NB4 (cell line): Measurements from ENCODE around the gene METAP2.
"Not testable (repeated sequence)": the region's sequence is repeated elsewhere in the genome, so short reads cannot be mapped to it uniquely, and the experiment has no call there.

ENCODE experiments used
- DNase-seq: peaks from one replicate; pipeline ENCODE4 v3.0.0; 2010; ENCODE audit warnings: low read depth
- H3K4me3 ChIP-seq: one replicate; pipeline ENCODE4 v1.5.1; 2011; ENCODE audit warnings: mild to moderate bottlenecking, low read depth, low read length, moderate library complexity
- CTCF ChIP-seq: IDR thresholded peaks from one replicate; pipeline ENCODE4 v1.5.1; 2012; ENCODE audit warnings: low read depth, low read length
- MYC ChIP-seq: IDR thresholded peaks from 2 replicates; pipeline ENCODE4 v1.6.1; 2011; ENCODE audit warnings: low read depth, low read length
- POLR2A ChIP-seq: IDR thresholded peaks from 2 replicates; pipeline ENCODE4 v1.6.1; 2011; ENCODE audit warnings: mild to moderate bottlenecking; ENCODE audit not compliant: insufficient read length; ENCODE audit errors: extremely low read depth
- TF ChIP-seq, protein P1 (sequence below): IDR thresholded peaks from 2 replicates; pipeline ENCODE4 v1.6.1; 2011; ENCODE audit warnings: low read depth, low read length

METAP2 gene

DNA sequence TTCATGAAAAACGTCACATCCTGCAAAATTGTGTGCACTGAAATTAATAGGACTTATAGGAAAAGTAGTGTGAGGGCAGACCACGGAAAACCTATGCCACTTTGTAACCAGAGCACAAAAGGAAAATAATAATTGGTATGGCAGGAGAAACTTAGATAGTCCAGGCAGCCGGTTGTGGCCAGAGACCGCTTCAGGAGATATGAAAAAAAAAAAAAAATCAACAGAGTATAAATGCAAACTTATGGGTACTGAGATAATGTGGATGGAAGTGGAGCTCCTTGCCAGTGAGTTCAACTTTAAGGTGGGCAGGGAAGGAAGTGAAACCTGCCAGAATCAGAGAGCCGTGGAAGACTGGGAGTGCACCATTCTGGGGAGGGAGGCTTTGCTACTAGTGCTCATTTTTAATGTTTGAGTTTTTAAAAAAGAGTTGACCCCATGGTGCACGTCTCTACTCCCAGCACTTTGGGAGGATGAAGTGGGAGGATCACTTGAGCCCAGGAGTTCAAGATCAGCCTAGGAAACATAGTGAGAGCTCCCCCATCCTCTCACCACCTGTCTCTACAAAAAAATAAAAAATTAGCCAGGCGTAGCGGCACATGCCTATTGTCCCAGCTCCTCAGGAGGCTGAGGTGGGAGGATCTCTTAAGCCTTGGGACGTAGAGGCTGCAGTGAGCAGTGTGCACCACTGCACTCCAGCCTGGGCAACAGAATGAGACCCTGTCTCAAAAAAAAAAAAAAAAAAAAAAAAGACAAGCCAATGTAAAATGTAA, 34.3 kb upstream of the METAP2 start:
- DNase-seq = no peak
- no peak overlapping the region for H3K4me3 ChIP-seq
- TF ChIP-seq MYC (no peak), CTCF (no peak), POLR2A (no peak)
- TF ChIP-seq, protein P1, sequence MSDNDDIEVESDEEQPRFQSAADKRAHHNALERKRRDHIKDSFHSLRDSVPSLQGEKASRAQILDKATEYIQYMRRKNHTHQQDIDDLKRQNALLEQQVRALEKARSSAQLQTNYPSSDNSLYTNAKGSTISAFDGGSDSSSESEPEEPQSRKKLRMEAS = no peak

- H3K4me3 ChIP-seq = no peak overlapping the region
- DNase-seq = no peak
- no peak for TF ChIP-seq CTCF
- TF ChIP-seq, protein P1 = no peak
- no peak for TF ChIP-seq MYC
These were observed 33.6 kb upstream of the METAP2 start for GRCh38 chr12:95440401-95440800.

- no peak overlapping the region for H3K4me3 ChIP-seq
- no peak for DNase-seq
- TF ChIP-seq CTCF = no peak
- no peak for TF ChIP-seq MYC
- TF ChIP-seq POLR2A = no peak
- TF ChIP-seq, protein P1 = no peak
These were observed 30.5 kb upstream of the METAP2 start for GRCh38 chr12:95443459-95443858.

DNA sequence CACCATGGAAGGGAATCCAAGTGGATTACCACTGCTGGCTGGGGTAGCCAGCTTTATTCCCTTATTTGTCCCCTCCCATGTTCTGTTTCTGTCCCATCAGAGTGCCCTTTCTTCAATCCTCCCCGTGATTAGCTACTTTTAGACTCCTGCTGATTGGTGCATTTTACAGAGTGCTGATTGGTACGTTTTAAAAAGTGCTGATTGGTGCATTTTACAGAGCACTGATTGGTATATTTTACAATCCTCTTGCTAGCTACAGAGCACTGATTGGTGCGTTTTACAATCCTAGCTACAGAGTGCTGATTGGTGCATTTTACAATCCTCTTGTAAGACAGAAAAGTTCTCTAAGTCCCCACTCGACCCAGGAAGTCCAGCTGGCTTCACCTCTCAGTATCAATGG, 28.9 kb upstream of the METAP2 start:
- DNase-seq, H3K4me3 ChIP-seq: not testable (repeated sequence)

DNA sequence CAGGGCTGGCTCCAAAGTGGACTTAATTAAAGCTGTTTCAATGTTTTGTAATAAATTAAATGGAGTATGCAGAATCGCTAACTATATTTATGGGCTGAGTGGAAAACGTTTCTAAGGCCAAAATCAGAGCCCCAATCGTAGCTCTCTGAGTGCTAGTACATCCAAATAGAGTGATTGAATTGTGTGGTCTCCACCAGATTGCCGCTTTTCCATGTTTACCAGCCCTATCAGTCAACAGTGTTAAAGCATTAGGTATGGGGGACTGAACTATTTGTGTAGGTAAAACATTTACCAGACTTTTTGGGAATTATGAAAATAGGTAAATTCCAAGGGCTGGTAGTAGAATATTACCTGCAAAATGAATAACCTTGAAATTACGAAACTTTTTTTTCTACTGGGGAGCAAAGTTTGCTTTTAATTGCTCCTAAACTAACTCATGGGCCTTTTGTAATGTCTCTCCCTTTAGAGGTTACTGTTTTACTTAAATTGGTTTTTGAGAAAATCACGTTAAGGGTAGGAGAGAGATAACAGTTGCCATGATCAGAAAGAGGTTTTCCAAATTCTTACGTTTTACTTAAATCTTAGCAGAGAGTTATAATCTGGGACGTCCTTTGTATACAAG, 28.0 kb upstream of the METAP2 start:
- DNase-seq = no peak
- no peak overlapping the region for H3K4me3 ChIP-seq
- TF ChIP-seq POLR2A (no peak), MYC (no peak), CTCF (no peak)
- TF ChIP-seq, protein P1 = no peak

- no peak for DNase-seq
- no peak overlapping the region for H3K4me3 ChIP-seq
- TF ChIP-seq CTCF (no peak), POLR2A (no peak), MYC (no peak)
- TF ChIP-seq, protein P1 = no peak
These were observed 27.4 kb upstream of the METAP2 start for GRCh38 chr12:95446506-95446900.

DNA sequence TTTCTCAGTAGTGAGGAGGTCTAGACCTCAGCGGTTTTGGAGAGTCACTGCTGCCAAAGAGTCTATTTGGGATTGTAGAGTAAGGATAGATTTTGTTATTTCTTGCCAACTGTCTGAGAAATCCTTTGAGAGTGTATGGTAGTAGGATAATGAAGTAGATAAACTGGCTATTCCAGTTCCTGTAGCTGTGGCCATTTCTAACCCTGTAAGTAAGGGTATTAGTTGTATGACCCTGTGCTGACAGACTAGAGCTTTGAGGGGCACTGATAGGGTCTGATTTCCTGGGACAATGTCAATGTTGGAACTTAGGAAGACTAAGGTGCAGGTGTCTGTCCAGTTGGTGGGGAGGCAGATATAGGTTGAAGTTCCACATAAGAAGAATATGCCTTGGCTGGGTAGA, 24.3 kb upstream of the METAP2 start:
- not testable (repeated sequence) for H3K4me3 ChIP-seq, DNase-seq

DNA sequence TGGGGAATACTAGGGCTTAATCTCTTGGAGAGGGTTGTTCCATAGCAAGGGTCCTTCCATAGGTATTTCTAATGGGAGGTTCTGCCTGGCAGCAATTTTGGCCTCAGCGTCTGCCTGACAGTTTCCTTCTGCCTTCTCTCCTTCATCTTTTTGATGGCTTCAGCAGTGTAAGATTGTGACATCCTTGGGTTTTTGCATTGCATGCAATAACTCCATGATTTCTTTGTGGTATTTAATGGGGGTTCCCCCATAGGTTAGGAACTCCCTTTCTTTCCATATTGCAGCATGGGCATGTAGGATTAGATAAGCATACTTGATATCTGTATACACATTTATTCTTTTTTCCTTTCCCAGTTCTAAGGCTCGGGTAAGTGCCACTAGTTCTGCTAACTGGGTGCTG, 21.5 kb upstream of the METAP2 start:
- not testable (repeated sequence) for H3K4me3 ChIP-seq, DNase-seq

DNA sequence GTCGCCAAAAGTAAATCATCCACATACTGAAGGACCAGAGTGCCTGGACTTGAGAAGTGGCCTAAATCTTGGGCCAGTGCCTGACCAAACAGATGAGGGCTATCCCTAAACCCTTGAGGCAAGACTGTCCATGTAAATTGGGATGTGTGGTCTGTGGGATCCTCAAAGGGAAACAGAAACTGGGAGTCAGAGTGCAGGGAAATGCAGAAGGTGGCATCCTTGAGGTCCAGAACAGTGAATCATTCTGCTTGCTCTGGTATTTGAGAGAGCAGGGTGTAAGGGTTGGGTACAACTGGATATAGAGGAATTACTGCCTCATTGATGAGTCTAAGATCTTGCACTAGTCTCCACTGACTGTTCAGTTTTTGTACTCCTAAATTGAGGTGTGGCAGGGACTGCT, 20.1 kb upstream of the METAP2 start:
- H3K4me3 ChIP-seq, DNase-seq: not testable (repeated sequence)

GRCh38 chr12:95454780-95455215, 19.2 kb upstream of the METAP2 start:
- not testable (repeated sequence) for DNase-seq, H3K4me3 ChIP-seq
